ENCODE data around the gene CACNA1D.

- TF ChIP-seq CTCF (IDR thresholded peaks at IDR 0.05), result no peak
- no peak for TF ChIP-seq POLR2AphosphoS5 (IDR thresholded peaks at IDR 0.05)
- TF ChIP-seq POLR2A (IDR thresholded peaks at IDR 0.05; ENCODE audit: low read depth), result no peak
These were observed 234.2 kb downstream of the CACNA1D start for GRCh38 chr3:53728606-53729005.

Measured in esophagus muscularis mucosa (tissue), 3 donors.